Umbilical cord (tissue), 2 donors: ENCODE data around the gene FAM111A. TPM values are rescaled to one million over a fixed set of nuclear protein-coding genes. Genes with fewer than 3 reads are reported as not detected.

Source experiments
- DNase-seq: peaks from one replicate; pipeline ENCODE4 v3.0.0-alpha.2; 2015; ENCODE audit warnings: low spot score
- total RNA-seq: library from RNA; depleted of rRNA; stranded (reverse); fragments of >200 nt; gene quantifications from one replicate; pipeline ENCODE4 v1.2.3, GENCODE V29; 2014; ENCODE audit warnings: low replicate concordance; ENCODE audit not compliant: insufficient read depth

FAM111A gene
- total RNA-seq, 1 donor from 2014 or later, result 57.5 TPM

GRCh38 chr11:59179121-59179520 lies 36.5 kb downstream of the FAM111A start:
- no peak for DNase-seq

DNA sequence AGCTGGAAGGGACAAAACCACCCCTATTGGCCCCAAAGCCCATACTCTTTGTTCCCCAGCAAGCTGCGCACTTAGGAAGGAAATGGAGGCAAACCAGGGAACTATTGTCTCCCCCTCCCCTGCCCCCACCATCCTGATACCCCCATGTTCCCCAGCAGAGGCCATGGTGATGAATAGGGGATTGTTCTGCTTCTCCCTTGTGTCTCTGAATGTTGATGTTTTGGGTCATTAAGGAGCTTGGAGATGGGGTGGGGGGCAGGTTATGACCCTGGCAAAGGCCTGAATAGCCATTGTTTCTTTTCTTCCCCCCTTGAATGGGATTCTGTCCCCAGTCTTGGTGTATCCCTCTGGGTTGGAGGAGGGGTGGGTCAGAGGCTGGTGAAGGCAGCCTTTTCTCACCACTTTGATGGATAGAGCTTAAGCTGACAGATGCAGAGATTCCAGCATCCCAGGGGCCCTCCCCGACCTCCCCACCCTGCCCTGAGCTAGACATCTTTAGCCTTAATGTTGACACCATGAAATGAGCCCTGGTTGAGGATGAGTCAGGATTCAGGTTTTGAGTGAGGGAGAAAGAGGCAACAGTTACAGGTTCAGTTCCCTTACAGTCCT lies 37.6 kb downstream of the FAM111A start:
- no peak for DNase-seq

DNA sequence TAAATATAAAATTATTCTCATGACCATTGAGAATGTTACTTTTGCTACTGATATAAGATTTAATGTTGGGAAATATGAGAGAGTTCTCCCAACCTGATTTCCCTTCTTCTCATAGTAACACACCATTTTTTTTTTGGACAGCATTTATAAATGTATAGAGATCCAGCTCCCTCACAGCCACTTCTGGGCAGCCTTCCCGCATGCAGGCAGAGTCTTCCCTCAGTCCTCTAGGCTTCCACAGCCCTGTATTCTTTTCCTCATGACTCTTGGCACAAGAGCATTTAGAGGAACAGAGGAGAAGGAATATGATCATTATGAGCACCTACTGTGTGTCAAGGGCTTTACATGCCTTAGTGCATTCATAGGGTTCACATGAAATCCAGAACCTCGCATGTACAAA lies 38.3 kb downstream of the FAM111A start:
- no peak for DNase-seq

DNA sequence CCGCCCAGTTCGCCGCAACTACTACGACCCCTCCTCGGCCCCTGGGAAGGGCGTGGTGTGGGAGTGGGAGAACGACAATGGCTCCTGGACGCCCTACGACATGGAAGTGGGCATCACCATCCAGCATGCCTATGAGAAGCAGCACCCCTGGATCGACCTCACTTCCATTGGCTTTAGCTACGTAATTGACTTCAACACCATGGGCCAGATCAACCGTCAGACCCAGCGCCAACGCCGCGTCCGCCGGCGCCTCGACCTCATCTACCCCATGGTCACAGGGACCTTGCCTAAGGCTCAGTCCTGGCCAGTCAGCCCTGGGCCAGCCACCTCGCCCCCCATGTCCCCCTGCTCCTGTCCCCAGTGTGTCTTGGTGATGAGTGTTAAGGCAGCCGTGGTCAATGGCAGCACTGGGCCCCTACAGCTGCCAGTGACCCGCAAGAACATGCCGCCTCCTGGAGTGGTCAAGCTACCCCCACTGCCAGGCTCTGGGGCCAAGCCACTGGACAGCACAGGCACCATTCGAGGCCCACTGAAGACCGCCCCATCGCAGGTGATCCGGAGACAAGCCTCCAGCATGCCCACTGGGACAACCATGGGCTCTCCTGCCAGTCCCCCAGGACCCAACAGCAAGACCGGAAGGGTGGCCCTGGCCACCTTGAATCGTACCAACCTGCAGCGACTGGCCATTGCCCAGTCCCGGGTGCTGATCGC lies 39.2 kb downstream of the FAM111A start:
- no peak for DNase-seq

GRCh38 chr11:59182457-59183151 lies 39.9 kb downstream of the FAM111A start:
- no peak for DNase-seq

GRCh38 chr11:59183771-59184170 lies 41.1 kb downstream of the FAM111A start:
- DNase-seq, result peak; percentile 50

DNA sequence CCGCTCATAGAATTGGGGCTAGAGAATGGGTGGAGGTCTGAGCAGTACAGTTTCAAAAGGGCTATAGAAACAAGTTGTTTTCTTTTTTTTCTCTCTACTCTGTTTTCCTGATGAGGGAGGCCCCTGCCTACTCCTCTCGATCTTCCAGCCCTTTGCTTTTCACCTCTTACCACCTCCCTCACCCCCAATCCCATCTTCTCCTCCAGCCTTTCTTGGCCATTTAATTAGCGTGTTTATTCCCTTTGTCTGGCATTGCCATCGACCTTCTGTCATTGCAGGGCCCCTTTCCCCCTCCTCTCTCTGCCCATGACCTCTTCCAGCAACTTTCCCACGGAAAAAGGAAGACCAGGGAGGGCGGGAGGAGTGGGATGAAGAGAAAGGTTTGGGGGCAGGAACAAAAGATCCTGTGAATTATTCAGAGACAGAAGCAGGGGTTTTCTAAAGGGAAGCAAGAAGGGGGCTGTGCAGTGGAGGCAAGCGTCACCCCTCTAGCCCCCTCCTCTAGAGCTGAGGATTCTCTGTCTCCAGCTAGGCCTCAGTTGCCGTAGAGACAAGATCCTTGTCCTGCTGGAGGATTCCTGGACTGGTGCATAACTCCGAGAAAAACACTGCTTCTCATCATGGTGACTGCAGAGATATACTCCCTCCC lies 42.2 kb downstream of the FAM111A start:
- peak; percentile 49 for DNase-seq

- DNase-seq, result peak; percentile 85
These were observed 42.8 kb downstream of the FAM111A start for GRCh38 chr11:59185386-59185945.

GRCh38 chr11:59186130-59186594 lies 43.5 kb downstream of the FAM111A start:
- no peak for DNase-seq

- DNase-seq, result no peak
These were observed 44.4 kb downstream of the FAM111A start for GRCh38 chr11:59187035-59187434.

DNA sequence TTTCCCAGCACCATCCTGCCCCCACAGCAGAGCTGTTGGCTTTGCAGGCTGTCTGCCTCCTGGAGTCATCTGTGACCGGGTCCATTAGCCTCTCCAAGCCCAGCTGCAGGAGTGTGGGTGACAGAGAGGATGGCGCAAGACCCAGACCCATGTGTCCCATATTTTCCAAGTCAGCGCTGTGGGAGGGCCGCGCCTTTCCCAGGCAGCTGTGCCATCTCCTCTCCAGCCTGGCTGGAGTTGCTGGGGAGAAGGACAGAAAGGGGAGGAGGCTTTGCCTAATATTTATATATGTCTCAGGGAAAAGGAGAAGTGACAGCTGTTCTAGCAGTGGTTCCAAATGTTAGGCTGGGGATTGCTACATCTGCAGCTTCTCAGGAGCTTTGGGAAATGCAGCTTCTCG lies 44.9 kb downstream of the FAM111A start:
- DNase-seq, result no peak

GRCh38 chr11:59188954-59189353 lies 46.3 kb downstream of the FAM111A start:
- DNase-seq, result no peak

DNA sequence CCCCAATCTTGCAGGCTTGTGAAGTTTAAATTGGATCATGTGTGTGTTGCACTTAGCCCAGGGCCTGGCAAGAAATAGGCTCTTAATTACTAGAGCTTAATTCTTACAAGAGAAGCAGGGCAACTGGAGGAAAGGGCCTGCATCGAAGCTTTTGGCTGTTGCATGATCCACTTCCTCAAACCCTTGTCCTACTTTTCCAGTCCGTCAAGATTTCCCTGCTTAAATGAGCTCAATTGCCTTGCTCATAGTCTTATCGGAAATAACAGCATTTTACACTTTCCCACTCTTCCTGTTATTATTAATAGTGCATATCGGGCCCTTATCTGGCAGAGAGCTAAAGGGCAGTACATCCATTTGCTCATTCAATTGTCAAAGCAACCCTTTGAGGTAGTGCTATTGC lies 47.3 kb downstream of the FAM111A start:
- DNase-seq, result no peak

DNA sequence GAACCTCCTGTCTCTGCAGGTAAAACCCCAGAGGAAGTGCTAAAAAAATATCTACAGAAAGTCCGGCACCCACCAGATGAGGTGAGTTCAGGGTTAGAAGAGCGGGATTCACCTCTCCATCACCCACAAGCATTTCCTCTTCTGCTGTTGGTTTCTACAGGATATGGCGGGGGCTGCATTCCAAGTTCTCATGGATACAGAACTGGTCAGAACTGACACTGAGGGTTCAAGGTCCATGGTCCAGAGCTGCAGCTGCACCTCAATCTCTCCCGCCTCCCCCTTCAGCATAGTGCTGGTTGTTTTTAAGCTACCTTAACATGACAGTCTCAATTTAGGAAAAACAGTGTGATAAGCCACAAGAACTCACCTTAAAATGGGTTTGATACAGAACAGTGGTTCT lies 48.4 kb downstream of the FAM111A start:
- no peak for DNase-seq

GRCh38 chr11:59191890-59192289 lies 49.2 kb downstream of the FAM111A start:
- no peak for DNase-seq

DNA sequence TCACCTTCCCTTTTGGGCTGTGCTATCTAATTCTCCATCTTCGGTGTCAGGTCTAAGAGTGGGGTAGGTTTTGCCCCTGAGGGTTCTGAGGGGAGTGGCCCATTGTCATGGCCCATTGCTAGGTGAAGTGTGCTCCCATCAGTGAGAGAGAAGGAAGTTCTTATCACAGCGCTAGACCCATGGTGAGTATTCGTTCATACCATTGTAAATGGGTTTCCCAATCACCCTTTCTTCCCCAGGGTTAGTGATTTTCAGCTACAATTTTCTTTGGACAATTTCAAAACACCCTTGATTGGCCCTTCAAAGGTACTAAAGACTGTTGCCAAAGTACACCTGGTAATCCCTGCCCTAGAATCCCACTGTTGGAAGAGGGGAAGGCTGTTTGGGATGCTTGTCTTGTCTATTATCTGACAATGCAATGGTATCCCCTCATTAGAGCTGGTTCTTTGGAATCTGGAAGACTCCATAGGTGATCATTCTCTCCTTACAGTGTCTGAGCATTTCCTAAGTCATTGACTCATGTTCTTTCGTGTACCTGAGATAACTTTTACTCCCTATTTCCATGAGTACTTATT lies 49.9 kb downstream of the FAM111A start:
- DNase-seq, result no peak

- no peak for DNase-seq
These were observed 51.0 kb downstream of the FAM111A start for GRCh38 chr11:59193587-59194130.

- DNase-seq, result no peak
These were observed 52.9 kb downstream of the FAM111A start for GRCh38 chr11:59195586-59195985.

DNA sequence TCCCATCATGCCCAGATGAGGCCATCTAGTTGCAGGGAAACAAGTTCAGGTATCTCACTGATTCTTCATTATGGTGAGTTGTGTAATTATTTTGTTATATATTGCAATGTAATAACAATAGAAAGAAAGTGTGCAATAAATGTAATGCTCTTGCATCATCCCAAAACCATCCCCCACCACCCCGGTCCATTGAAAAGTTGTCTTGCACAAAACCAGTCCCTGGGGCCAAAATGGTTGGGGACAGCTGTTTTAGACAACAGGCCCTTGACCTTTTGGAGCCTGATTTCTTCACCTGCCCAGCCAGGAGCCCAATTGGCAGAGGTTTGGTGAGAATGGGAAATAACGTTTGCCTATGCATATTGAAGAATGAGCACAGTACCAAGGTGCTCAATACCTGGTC lies 54.1 kb downstream of the FAM111A start:
- DNase-seq, result no peak

DNA sequence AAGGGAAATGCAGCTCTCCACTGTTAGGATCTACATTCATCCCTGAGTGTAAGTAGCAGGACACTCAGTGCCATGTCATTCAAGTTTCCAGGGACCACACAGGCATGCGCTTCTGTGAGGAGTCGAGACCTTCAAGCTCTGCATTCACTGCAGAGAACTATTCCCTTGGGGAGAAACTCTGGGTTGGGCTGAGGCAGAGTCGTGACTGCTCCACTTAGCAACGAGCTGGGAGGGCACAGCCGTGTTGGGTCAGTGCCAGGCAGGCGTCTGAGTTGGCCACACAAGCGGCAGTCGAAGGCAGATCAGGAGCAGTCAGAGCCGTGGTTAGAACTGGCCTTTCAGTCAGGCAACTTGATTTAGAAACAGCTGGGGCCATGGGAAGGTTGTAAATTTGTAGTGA lies 55.3 kb downstream of the FAM111A start:
- peak; percentile 85 for DNase-seq

DNA sequence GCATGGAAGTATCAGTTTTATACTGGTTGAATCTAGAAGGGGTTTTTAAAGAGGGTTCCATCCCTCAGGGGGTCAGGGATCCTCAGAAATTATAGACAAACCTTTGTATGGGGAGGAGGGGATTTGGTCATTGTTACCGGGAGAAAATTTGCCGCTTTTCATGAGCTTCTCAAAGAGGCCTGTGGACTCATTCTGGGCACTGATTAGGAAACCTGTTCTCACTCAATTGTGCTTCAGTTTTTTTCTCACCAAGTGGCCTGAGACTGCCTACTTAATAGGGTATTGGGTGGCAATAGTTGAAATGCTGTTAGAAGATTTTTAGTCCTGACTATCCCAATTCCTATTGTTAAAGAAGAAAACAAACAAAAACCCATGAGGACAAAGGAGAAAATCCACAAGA lies 56.1 kb downstream of the FAM111A start:
- DNase-seq, result no peak
